ENCODE measurements around the gene SCNM1. TPM values are rescaled to one million over a fixed set of nuclear protein-coding genes. Genes with fewer than 3 reads are reported as not detected.

Gene SCNM1
- polyA plus RNA-seq, 1 experiment = 24.9 TPM

DNA sequence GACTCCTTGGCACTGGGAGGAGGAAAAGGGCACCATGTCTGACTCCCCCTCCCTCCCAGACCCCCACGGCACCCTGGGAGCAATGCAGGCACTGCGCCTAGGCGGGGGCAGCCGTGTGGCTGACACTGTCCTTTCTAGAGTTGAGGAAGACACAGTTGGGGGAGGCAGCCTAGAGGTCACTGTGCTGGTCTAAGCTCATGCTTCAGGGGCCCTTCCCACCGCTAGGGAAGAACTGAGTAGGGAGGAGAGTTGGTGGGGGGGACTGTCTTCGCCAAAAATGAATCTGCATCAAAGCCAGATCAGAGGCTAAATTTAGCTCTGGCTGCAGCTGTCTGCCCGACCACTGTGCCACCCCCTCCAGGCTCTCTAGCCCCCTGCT, 22.9 kb upstream of the SCNM1 start:
- TF ChIP-seq CTCF (IDR thresholded peaks at IDR 0.05; ENCODE audit: low read depth, low read length) = no peak
- no peak for DNase-seq (ENCODE audit: low read depth, low spot score)
- CTCF ChIA-PET = no interaction called here
- no peaks in the 10 kb centered on the region for H3K27me3 ChIP-seq (ENCODE audit: control insufficient read depth, insufficient read depth, low read length)
- no peak overlapping the region for H3K27ac ChIP-seq (ENCODE audit: low read depth, low read length)
- H3K9me3 ChIP-seq (ENCODE audit: control insufficient read depth, insufficient read depth, low read length) = peaks cover 2% of the 10 kb centered on the region; the same call in 1 of the 2 replicates
- H3K4me3 ChIP-seq (ENCODE audit: low read depth, low read length) = no peak overlapping the region
- POLR2A ChIA-PET = no interaction called here

DNA sequence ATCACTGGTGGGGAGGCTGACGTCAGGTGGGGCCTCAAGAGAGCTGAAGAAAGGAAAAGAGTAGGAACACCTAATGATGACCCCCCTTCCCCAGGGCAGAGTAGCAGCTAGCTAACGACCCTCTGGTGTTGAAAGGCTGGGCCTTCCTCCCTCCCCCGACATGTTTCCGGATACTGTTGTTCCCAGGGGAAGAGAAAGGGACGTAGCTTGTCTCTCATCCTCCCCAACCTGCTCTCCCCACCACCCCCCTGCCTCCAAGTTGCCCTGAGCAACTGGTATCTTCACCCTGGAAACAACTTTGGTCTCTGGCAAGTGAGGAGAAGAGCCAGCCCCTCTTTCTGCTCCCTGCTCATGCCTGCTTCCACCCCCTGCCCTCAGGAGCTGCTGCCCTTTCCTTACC, 22.0 kb upstream of the SCNM1 start:
- ChIA-PET POLR2A (no interaction called here), CTCF (interaction anchor here (1.3 kb wide), 1 partner anchor 44 kb away, joined by 5 read pairs; no protein-coding TSS in a partner anchor)
- Histone ChIP-seq H3K4me3 (ENCODE audit: low read depth, low read length) (no peak overlapping the region), H3K27ac (ENCODE audit: low read depth, low read length) (no peak overlapping the region), H3K27me3 (ENCODE audit: control insufficient read depth, insufficient read depth, low read length) (no peaks in the 10 kb centered on the region), H3K9me3 (ENCODE audit: control insufficient read depth, insufficient read depth, low read length) (peaks cover 2% of the 10 kb centered on the region; the same call in 1 of the 2 replicates)
- no peak for DNase-seq (ENCODE audit: low read depth, low spot score)
- no peak for TF ChIP-seq CTCF (IDR thresholded peaks at IDR 0.05; ENCODE audit: low read depth, low read length)

DNA sequence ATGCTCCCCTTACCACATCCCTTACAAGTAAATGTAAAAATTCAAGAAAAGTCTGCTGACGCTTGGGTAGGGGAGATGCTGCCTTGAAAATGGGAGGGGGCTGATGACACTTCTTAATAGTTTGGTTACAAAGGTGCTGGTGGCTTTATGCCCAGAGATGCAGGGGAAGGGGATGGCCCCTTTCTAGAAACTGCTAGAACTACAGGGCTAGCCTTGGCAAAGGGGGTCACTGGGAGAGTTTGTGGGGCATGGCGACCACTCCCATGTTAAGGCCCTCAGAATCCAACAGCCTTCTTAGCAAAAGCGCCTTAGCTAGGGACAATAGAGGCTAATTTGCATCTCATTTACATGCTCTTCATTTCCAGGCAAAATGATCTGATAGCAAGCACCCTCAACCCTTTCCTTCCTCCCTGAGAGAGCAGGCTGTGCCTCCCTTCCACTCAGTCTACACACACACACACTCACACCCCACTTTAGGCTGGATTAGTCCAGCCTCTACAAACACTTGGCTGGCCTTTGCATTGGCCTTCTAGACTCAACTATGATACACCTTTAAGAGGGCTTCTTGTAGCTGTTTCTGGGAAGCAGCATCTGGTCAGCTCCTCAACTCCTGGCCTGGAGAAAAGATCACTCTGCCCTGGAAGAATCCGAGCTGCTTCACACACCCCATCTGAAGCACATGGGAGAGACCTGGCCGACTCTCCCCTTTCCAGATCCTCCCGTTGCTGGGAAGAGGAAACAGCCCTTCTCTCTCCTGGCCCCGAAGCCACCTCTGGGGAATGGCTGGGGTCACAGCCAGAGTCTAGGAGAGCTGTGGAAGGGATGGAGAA, 21.3 kb upstream of the SCNM1 start:
- no peaks in the 10 kb centered on the region for H3K27me3 ChIP-seq (ENCODE audit: control insufficient read depth, insufficient read depth, low read length)
- no peak overlapping the region for H3K4me3 ChIP-seq (ENCODE audit: low read depth, low read length)
- ChIA-PET POLR2A (no interaction called here), CTCF (interaction anchor here (1.0 to 1.3 kb wide), 2 partner anchors 45 kb away, joined by 5 to 12 read pairs; no protein-coding TSS in a partner anchor)
- H3K9me3 ChIP-seq (ENCODE audit: control insufficient read depth, insufficient read depth, low read length) = peaks cover 2% of the 10 kb centered on the region; the same call in 1 of the 2 replicates
- no peak overlapping the region for H3K27ac ChIP-seq (ENCODE audit: low read depth, low read length)
- TF ChIP-seq CTCF (IDR thresholded peaks at IDR 0.05; ENCODE audit: low read depth, low read length) = no peak
- no peak for DNase-seq (ENCODE audit: low read depth, low spot score)

GRCh38 chr1:151145304-151146071, 20.5 kb upstream of the SCNM1 start:
- Histone ChIP-seq H3K4me3 (ENCODE audit: low read depth, low read length) (peak overlapping the region; percentile 73), H3K9me3 (ENCODE audit: control insufficient read depth, insufficient read depth, low read length) (peaks cover 2% of the 10 kb centered on the region; the same call in 1 of the 2 replicates), H3K27me3 (ENCODE audit: control insufficient read depth, insufficient read depth, low read length) (no peaks in the 10 kb centered on the region), H3K27ac (ENCODE audit: low read depth, low read length) (no peak overlapping the region)
- TF ChIP-seq CTCF (IDR thresholded peaks at IDR 0.05; ENCODE audit: low read depth, low read length) = no peak
- CTCF ChIA-PET = interaction anchor here (1.0 kb wide), 1 partner anchor 46 kb away, joined by 12 read pairs; no protein-coding TSS in a partner anchor
- POLR2A ChIA-PET = no interaction called here
- no peak for DNase-seq (ENCODE audit: low read depth, low spot score)

GRCh38 chr1:151146072-151146411, 19.9 kb upstream of the SCNM1 start:
- TF ChIP-seq CTCF (IDR thresholded peaks at IDR 0.05; ENCODE audit: low read depth, low read length) = no peak
- H3K4me3 ChIP-seq (ENCODE audit: low read depth, low read length) = peak overlapping the region; percentile 73
- H3K9me3 ChIP-seq (ENCODE audit: control insufficient read depth, insufficient read depth, low read length) = peaks cover 2% of the 10 kb centered on the region; the same call in 1 of the 2 replicates
- H3K27ac ChIP-seq (ENCODE audit: low read depth, low read length) = no peak overlapping the region
- H3K27me3 ChIP-seq (ENCODE audit: control insufficient read depth, insufficient read depth, low read length) = no peaks in the 10 kb centered on the region
- POLR2A ChIA-PET = no interaction called here
- DNase-seq (ENCODE audit: low read depth, low spot score) = no peak
- CTCF ChIA-PET = interaction anchor here (0.6 kb wide), 1 partner anchor 387 kb away, joined by 3 read pairs; no protein-coding TSS in a partner anchor

All from AG04450 (cell line).